HG02798 (cell line): ENCODE measurements around the gene STX5.
"Not testable (repeated sequence)": the region's sequence is repeated elsewhere in the genome, so short reads cannot be mapped to it uniquely, and the experiment has no call there.

Experiments
- ATAC-seq: cut with Tn5 transposase; IDR thresholded peaks from one replicate; pipeline ENCODE4 v1.9.1; 2021; ENCODE audit warnings: mild to moderate bottlenecking; ENCODE audit not compliant: unreplicated experiment, poor library complexity

The STX5 gene

DNA sequence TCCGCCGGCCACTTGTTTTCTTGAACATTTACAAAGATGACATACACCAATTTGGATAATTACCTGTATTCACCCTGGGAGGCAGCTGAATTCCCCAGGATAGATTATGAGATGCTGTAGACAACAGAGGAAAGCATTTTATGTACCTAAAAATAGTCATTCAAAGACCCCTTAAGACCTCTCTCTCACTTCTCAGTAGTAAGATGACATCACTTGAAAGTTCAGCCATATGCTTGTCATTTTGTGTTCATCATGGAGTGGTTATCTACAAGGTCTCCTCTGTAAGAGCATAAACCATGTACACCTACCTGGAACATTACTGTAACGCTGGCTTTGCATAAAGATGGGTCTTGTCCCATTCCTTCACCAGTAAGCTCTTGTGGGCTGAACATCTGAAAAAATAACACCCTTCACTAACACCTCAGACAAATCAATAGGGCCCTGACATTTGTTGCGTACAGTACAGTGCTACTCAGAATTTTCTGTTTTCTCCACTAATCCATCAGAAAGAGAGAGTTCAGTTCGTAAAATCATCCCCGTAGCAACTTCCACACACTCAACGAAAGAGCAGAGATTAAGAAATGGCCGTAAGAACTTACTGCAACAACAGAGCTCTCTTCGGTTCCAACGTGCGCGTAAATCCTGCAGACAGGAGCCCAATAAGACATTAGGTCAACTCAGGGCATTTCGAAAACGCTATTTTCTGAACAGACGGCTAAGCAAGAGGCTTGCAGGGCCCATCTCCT, 23.1 kb upstream of the STX5 start:
- no peak for ATAC-seq

DNA sequence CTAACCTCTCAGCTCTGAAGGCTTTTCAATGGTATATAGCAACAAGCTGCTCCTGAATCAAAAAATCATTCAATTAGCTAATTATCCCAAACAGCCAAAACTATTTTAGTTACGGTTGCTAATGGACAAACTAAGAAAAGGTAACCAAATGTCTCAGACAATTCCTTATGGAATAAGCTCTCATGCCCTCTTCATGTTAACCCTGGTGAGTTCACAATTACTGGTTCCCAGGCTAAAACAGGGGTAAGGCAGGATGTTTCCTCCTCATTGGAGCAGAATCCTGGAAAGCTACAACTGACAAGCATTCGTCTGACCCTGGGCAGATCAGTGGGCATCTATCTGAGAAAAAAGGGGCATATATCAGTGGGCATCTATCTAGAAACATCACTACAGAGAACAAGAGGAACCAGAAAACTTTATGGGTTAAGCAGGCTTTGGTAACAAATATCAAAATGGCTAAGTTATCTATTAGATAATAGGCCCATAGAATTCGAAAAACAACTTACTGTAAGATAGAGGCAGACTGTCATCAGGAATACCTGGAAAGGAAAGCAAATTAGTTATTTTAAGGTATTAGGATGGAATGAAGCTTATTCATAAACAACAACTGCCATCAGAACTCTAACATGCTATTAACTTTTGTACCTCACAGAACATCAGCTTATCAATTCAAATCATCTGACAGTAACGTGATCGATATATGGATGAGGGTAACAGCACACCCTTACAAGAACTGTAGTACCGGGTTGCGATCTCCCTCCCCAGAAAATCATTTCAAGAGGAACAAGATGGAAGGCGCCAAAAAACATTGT, 22.4 kb upstream of the STX5 start:
- no peak for ATAC-seq

DNA sequence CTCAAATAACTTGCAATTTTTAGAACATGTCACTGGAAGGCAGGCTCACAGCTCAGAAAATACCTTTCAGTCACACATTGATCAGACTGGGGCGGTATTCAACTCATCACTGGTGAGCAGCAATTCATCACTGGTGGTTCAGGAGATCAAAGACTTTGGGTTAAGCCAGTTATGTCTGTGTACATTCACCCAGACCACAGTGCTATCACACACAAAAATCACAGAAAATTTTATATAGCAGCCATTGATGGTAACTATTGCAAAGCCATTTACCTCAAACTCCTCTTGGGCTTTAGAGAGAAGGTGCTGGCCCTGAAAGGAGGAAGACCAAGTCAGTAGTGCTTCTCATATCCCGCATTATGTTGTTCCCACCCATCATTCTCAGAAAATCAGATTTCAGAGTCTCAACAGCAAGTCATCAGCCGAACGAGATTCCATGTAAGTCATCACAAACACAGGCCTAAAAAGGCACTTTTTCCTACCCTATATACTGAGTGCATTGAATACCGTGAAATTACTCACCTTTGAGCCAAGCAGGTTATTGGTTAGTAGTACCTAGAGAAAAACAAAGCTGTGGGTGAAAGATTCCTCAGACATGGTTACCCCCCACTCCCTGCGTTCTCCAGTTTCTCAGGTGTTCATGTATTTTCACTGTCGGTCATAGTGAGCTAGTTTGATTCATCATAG, 21.6 kb upstream of the STX5 start:
- no peak for ATAC-seq

DNA sequence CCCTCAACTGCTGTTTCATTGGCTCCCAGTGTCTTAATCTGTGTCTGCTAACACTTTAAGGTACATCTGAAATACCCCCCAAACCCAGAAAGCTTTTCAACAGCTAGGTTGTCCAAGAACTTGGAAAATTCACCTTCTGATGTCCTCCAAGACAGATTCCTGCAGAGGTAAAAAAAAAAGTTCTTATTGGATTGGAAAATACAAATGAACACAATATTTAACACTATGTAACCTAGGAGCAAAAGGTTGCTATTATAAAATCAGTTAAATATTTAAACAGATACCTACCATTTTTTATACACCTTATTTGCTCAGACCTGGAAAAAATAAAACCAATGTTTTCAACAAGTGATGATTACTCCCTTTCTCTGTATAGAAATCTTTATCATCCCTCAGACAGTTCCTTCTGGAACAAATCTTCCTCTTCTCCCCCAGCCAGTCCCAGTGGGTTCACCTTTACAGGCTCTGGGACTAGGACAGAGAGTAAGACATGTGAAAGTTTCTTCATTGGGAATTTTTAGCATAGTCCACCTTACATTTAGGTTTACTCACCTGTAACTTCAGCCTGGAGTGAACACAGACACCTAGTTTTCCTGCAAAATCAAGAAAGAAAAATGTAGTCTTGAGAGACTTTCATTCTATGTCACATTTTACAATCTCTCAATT, 20.8 kb upstream of the STX5 start:
- no peak for ATAC-seq

DNA sequence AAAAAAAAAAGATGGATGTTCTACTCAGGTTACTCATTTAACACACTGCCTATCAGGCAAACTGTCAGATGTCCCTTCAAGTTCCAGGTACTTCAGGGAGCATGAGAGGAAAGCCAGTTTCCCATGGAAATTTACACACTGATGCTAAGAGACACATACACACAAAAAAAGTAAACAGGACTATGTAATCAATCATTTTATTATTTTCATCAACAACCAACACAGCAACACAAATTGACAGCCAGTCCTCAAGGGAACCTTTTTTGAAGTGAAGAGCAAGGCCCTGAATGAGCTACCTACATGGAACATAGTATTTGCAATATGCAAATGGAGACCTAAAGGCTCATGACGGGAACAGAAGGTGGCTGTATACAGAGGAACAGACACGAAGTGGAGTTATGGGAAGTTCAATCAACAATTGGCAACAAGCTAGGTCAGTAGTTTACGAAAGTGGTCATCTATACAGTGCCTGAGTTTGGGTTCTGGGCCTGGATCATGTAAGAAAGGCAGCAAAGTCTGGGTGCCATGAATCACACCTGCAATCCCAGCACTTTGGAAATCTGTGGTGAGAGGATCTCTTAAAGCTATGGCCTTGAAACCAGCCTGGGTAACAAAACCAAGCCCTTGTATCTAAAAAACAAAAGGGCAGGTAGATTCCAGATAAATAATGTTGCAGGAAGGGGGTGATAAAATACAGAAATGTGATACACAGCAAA, 20.1 kb upstream of the STX5 start:
- no peak for ATAC-seq

DNA sequence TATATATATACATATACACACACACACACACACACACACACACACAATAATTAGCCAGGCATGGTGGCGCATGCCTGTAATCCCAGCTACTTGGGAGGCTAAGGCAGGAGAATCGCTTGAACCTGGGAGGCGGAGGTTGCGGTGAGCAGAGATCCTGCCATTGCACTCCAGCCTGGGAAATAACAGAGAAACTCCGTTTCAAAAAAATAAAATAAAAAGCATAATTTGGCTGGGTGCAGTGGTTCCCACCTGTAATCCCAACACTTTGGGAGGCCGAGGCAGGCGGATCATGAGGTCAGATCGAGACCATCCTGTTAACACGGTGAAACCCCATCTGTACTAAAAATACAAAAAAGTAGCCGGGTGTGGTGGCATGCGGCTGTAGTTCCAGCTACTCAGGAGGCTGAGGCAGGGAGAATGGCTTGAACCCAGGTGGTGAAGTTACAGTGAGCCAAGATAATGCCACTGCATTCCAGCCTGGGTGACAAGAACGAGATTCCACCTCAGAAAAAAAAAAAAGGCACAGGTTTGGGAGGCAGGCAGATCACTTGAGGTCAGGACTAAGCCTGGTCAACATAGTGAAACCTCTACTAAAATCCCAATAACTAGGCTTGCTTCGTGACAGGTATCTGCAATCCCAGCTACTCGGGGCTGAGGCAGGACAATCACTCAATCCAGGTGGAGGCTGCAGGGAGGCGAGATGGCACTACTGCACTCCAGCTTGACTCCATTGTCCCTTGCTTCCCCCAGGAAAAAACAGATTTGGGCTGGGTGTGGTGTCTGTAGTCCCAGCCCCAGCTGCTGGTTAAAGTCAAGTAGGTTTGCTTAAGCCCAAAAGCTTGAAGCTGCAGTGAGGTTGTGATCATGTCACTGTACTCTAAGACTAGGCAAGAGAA, 19.3 kb upstream of the STX5 start:
- no peak for ATAC-seq

DNA sequence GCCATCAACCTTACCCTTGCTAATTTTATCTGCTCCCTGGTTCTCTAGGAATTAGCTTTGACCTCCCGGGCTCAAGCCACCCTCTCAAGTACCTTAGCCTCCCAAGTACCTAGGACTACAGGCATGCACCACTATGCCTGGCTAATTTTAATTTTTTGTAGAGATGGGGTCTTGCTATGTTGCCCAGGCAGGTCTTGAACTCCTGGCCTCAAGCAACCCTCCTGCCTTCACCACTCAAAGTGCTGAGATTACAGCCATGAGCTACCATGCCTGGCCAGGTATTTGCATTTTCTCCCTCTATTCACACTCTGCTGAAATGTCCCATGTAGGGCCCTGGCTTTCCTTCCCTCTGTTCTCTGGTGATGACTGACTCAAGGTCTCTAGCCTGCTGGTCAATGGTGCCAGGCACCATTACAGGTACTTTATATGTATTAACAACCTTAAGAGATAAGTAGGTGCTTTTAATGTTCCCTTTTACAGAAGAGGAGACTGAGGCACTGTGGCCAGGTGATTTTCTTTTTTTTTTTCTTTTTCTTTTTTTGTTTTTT, 16.0 kb upstream of the STX5 start:
- ATAC-seq = no peak

DNA sequence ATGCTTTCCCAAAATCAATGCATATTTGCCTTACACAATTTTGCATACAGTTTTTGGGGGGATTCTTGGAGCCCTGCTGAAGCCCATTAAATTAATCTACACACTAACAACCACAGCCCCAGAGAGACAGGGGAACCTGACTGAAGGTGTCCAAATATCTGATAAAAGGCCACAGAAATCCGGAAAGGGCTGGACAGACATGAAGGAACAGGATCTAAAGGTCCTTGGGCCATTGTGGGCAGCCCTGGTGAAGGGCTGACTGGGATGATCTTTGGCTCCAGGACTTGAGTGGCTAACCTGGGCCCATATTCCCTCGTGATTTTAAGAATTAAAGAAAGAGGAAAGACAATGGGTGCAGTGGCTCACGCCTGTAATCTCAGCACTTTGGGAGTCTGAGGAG, 14.3 kb upstream of the STX5 start:
- no peak for ATAC-seq

DNA sequence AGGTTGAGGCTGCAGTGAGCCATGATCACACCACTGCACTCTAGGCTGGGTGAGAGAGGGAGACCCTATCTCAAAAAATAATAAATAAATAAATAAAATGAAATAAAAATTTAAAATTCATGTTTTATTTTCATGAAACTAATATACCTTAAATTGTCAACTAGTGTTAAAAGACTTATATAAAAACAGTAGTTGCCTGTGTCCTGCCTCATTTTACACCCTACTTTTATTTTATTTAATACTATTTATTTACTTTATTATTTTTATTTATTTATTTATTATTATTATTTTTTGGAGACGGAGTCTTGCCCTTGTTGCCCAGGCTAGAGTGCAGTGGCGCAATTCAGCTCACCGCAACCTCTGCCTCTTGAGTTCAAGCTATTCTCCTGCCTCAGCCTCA, 12.3 kb upstream of the STX5 start:
- ATAC-seq = no peak

DNA sequence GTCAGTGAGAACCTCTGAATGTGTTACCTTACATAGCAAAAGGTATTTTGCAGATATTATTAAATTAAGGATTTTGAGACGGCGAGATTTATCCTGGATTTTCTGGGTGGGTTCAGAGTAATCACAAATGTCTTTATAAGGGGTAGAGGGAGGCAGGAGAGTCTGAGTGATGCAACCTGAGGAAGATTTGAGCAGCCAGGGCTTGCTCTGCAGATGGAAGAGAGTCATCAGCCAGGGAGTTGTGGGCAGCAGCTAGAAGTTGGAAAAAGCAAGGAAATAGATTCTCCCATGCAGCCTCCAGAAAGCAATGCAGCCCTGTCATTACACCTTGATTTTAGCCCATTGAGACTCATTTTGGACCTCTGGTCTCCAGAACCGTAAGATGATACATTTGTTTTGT, 11.6 kb upstream of the STX5 start:
- ATAC-seq = no peak

DNA sequence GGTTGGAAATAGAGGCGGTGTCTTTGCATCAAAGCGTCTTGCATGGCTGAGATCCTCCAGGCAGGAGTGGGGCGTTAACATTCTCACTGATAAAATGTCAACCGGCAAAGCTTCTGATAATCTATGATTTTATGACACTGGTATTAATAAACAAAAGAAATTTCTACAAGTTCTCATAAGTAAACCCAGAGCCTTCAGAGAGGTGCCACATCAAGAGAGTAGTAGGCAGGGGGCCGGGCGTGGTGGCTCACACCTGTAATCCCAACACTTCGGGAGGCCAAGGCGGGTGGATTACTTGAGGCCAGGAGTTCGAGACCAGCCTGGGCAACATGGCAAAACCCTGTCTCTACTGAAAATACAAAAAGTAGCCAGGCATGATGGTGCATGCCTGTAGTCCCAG, 11.0 kb upstream of the STX5 start:
- ATAC-seq = not testable (repeated sequence)

DNA sequence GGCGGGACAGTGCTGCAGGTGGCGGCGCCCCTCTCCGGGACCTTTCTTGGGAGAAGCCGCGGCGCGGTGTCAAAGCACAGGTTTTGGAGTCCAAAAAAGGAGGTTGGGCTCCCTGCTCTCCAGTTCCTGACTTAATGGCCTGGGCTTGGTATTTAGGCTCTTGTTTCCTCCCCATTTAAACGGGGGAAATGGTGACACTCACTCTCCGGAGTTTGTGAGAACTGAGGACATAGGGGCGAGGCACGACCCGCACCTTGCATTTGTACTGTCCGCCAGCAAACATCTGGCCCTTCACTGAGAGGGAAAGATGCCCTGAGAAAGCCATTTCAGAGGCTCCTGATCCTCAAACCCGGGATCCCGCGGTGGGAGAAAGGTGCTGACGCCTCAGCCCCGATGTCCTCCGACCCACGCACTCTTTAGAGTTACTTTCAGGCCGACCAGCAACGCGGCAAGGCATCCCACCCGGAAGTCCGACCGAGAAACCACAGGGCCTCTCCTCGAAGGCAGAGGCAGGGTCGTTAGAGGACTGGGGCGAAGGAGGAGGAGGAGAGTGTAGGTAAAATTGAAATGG, 10.4 kb upstream of the STX5 start:
- ATAC-seq = no peak

DNA sequence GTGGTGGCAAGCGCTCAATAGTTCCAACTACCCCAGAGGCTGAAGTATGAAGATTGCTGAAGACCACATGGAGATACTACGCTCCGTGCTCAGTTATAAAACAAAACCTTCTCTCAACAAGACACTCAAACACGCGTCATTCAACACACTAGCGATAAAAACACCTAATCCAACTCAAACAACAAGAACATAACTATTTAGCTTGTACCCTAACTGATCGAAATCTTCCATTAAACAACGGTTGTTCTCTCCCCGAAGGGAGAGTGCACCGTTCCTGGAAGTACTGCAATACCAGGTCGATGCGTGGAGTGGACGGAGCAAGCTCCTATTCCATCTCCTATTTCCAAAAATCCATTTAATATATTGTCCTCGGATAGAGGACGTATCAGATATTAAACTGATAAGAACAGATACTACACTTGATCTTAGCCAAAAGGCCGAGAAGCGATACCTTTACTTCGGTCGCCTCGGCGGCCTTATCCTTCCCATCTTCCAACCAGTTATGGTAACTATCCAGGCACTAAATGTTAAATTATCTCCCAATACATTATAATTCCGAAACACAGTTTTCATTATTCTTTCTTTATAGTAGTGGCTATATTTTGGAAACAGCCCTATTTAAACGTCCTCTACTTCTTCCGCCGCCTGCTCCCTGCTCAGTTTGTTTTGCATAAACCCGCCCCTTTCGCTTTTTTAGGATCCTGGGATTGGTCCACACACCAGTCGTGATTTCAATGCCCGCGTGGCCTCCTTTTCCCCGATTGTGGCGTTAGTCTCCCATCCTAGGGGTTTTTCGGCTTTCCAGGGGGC, 9.7 kb upstream of the STX5 start:
- peak; percentile 57 for ATAC-seq

DNA sequence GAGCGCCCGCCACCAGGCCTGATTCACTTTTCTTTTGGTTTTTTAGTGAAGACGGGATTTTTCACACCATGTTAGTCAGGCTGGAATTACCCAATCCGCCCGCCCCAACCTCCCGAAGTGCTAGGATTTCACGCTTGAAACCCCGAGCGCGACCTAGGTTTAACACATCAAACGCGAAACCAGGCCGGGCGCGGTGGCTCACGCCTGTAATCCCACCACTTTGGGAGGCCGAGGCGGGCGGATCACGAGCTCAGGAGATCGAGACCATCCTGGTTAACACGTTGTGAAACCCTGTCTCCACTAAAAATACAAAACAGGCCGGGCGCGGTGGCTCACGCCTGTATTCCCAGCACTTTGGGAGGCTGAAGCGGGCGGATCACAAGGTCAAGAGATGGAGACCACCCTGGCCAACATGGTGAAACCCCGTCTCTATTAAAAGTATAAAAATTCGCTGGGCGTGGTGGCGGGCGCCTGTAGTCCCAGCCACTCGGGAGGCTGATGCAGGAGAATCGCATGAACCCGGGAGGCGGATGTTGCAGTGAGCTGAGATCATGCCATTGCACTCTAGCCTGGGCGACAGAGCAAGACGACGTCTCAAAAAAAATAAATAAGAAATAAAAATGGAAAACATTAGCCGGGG, 9.0 kb upstream of the STX5 start:
- ATAC-seq = peak; percentile 12

DNA sequence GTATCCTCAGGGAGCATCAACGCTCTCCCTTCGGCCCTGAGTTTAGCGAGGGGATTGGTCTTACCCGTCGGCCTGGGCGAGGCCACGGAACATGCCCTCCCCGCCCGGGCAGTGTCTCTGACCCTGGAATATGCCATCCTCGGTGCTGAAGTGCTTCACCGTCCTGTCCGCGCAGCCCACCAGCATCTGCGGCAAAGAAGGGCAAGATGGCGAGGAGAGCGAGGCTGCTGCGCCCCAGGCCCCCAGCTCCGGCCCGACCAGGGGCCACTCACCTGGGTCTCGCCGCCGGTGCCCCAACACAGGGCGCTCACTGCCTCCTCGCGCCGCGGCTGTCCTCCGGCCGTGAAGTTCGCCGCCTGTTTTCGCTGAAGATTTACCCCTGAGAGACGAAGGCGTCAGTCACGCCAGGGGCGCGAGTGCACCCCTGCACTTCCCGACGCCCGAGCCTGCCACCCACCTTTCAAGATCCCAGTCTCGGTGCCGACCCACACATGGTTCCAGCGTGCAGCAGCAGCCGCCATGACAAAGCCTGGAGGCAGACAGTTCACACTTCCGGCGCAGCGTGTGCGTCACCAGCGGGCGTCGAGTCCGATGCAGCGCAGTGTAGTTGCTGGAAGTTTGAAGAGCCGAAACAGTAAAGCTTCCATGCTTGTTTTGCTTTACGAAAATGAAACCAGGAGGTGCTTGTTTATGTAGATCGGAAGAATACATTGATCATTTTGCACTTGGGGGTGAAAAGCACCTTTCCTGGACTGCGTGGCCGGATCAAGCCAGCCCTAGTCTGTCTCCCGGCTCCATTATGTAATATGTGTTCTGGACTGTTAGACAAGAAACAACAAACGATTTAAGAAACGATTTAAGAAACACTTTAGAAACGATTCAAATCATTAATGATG, 7.4 kb upstream of the STX5 start, which contains the start of gene WDR74:
TSS of gene WDR74 (minus strand) at position 541 of the 896 bp plus-strand sequence. CDS start at position 521, 20 bp downstream.
- peak; percentile 49 for ATAC-seq

DNA sequence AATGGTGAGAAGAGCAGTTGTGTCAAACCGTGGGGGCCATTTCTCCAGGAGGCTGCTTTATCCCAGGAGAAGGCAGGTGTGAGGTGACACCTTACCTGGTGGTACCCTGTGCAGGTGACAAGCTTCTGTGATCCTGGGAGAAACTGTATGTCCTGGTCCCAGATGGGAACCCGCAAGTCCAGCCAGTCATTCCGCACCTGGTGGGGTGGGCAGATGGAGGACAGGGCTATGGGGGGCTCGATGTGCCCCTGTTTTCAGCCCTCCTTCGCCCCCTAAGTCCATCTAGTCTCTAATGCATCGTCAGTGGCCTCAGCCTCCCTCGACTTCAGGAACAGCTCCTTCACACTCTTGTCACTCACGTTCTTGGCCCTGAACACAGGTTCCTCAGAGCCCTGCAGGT, 3.5 kb upstream of the STX5 start:
- ATAC-seq = no peak
